ENCODE measurements around the gene FOXJ3. TPM values are rescaled to one million over a fixed set of nuclear protein-coding genes. Genes with fewer than 3 reads are reported as not detected.

Gene FOXJ3
- total RNA-seq, 1 donor = 37.3 TPM

GRCh38 chr1:42152119-42152518 lies 182.9 kb downstream of the FOXJ3 start:
- DNase-seq (ENCODE audit: insufficient read length, low spot score, missing footprints) = peak; percentile 50
- TF ChIP-seq, protein P1, sequence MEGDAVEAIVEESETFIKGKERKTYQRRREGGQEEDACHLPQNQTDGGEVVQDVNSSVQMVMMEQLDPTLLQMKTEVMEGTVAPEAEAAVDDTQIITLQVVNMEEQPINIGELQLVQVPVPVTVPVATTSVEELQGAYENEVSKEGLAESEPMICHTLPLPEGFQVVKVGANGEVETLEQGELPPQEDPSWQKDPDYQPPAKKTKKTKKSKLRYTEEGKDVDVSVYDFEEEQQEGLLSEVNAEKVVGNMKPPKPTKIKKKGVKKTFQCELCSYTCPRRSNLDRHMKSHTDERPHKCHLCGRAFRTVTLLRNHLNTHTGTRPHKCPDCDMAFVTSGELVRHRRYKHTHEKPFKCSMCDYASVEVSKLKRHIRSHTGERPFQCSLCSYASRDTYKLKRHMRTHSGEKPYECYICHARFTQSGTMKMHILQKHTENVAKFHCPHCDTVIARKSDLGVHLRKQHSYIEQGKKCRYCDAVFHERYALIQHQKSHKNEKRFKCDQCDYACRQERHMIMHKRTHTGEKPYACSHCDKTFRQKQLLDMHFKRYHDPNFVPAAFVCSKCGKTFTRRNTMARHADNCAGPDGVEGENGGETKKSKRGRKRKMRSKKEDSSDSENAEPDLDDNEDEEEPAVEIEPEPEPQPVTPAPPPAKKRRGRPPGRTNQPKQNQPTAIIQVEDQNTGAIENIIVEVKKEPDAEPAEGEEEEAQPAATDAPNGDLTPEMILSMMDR (IDR thresholded peaks at IDR 0.05; ENCODE audit: extremely low read depth, low read depth, low read length) = no peak
- no peaks in the 10 kb centered on the region for H3K9me3 ChIP-seq (ENCODE audit: low read depth, low read length)
- H3K4me1 ChIP-seq (ENCODE audit: insufficient read depth, low read length) = no peaks in the 10 kb centered on the region
- no peaks in the 10 kb centered on the region for H3K79me2 ChIP-seq (ENCODE audit: insufficient read depth, low read length)
- no peak overlapping the region for H3K4me3 ChIP-seq (ENCODE audit: insufficient read depth, low read length)
- H2AFZ ChIP-seq (ENCODE audit: low read length) = no peak overlapping the region
- no peak overlapping the region for H3K4me2 ChIP-seq (ENCODE audit: insufficient read depth, low read length)
- peaks cover 5% of the 10 kb centered on the region for H3K27me3 ChIP-seq (ENCODE audit: insufficient read depth, low read length)
- H3K36me3 ChIP-seq (ENCODE audit: insufficient read depth, low read length) = no peaks in the 10 kb centered on the region
- H3K27ac ChIP-seq (ENCODE audit: low read depth, low read length) = no peak overlapping the region
- no peaks in the 10 kb centered on the region for H4K20me1 ChIP-seq (ENCODE audit: insufficient read depth, low read length)

- Histone ChIP-seq H4K20me1 (ENCODE audit: insufficient read depth, low read length) (no peaks in the 10 kb centered on the region), H3K79me2 (ENCODE audit: insufficient read depth, low read length) (no peaks in the 10 kb centered on the region), H3K4me3 (ENCODE audit: insufficient read depth, low read length) (no peak overlapping the region), H3K27ac (ENCODE audit: low read depth, low read length) (no peak overlapping the region), H3K4me2 (ENCODE audit: insufficient read depth, low read length) (no peak overlapping the region), H3K36me3 (ENCODE audit: insufficient read depth, low read length) (no peaks in the 10 kb centered on the region), H3K9me3 (ENCODE audit: low read depth, low read length) (no peaks in the 10 kb centered on the region), H3K4me1 (ENCODE audit: insufficient read depth, low read length) (no peaks in the 10 kb centered on the region), H2AFZ (ENCODE audit: low read length) (no peak overlapping the region), H3K27me3 (ENCODE audit: insufficient read depth, low read length) (peaks cover 17% of the 10 kb centered on the region)
- TF ChIP-seq, protein P1 (IDR thresholded peaks at IDR 0.05; ENCODE audit: extremely low read depth, low read depth, low read length) = no peak
- DNase-seq (ENCODE audit: insufficient read length, low spot score, missing footprints) = no peak
Observed at GRCh38 chr1:42150651-42151050, 184.4 kb downstream of the FOXJ3 start.

DNA sequence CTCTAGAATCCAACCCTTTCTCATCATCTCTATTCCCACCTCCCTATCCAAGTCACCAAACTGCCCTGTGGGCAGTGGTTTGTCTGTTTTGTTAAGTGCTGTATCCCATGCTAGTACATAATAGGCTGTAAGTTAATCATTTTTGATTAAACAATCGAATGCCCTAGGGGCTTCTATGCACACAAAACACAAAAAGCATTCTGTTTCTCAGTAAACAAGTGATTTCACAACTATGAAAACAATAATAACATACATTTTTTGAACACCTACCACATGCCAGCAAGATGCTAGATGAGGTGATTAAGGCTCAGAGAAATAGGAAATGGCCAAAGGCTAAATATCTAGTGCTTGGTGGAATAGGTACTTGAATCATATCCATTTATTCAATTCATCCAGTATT lies 186.9 kb downstream of the FOXJ3 start:
- Histone ChIP-seq H3K4me3 (ENCODE audit: insufficient read depth, low read length) (no peak overlapping the region), H3K27me3 (ENCODE audit: insufficient read depth, low read length) (peaks cover 38% of the 10 kb centered on the region), H3K27ac (ENCODE audit: low read depth, low read length) (no peak overlapping the region), H4K20me1 (ENCODE audit: insufficient read depth, low read length) (no peaks in the 10 kb centered on the region), H3K4me2 (ENCODE audit: insufficient read depth, low read length) (no peak overlapping the region), H2AFZ (ENCODE audit: low read length) (no peak overlapping the region), H3K4me1 (ENCODE audit: insufficient read depth, low read length) (no peaks in the 10 kb centered on the region), H3K79me2 (ENCODE audit: insufficient read depth, low read length) (no peaks in the 10 kb centered on the region), H3K9me3 (ENCODE audit: low read depth, low read length) (no peaks in the 10 kb centered on the region), H3K36me3 (ENCODE audit: insufficient read depth, low read length) (no peaks in the 10 kb centered on the region)
- TF ChIP-seq, protein P1 (IDR thresholded peaks at IDR 0.05; ENCODE audit: extremely low read depth, low read depth, low read length) = no peak
- no peak for DNase-seq (ENCODE audit: insufficient read length, low spot score, missing footprints)

- peaks cover 43% of the 10 kb centered on the region for H3K27me3 ChIP-seq (ENCODE audit: insufficient read depth, low read length)
Observed at GRCh38 chr1:42146626-42147320, 188.3 kb downstream of the FOXJ3 start.

More at GRCh38 chr1:42146626-42147320, 188.3 kb downstream of the FOXJ3 start:
- Histone ChIP-seq H3K4me3 (ENCODE audit: insufficient read depth, low read length) (no peak overlapping the region), H3K27ac (ENCODE audit: low read depth, low read length) (no peak overlapping the region), H3K36me3 (ENCODE audit: insufficient read depth, low read length) (no peaks in the 10 kb centered on the region), H4K20me1 (ENCODE audit: insufficient read depth, low read length) (no peaks in the 10 kb centered on the region), H3K4me1 (ENCODE audit: insufficient read depth, low read length) (no peaks in the 10 kb centered on the region), H2AFZ (ENCODE audit: low read length) (no peak overlapping the region), H3K9me3 (ENCODE audit: low read depth, low read length) (no peaks in the 10 kb centered on the region), H3K4me2 (ENCODE audit: insufficient read depth, low read length) (no peak overlapping the region), H3K79me2 (ENCODE audit: insufficient read depth, low read length) (no peaks in the 10 kb centered on the region)
- TF ChIP-seq, protein P1 (IDR thresholded peaks at IDR 0.05; ENCODE audit: extremely low read depth, low read depth, low read length) = peak; percentile 91
- DNase-seq (ENCODE audit: insufficient read length, low spot score, missing footprints) = peak; percentile 95

Data from osteoblast (primary cell).